A673 (cell line): ENCODE data around the gene ARHGAP21.
"Not testable (repeated sequence)": the region's sequence is repeated elsewhere in the genome, so short reads cannot be mapped to it uniquely, and the experiment has no call there.

Experiments used
- CTCF ChIP-seq: fragments of 300-800, 200-600 bp; sonication (generic); conservative IDR thresholded peaks from 2 replicates; pipeline ENCODE4 v1.5.1; 2017; ENCODE audit warnings: low read depth, mild to moderate bottlenecking, antibody characterized with exemption, low read length, moderate library complexity, mixed read lengths
- EZH2 ChIP-seq: fragments of 200-600 bp; sonication (generic); IDR thresholded peaks from 2 replicates; pipeline ENCODE4 v1.6.1; 2017; ENCODE audit warnings: borderline replicate concordance, low read depth, mild to moderate bottlenecking, mixed read lengths, antibody characterized with exemption, low read length; ENCODE audit not compliant: poor library complexity, severe bottlenecking

GRCh38 chr10:24658319-24658718 lies 65.4 kb downstream of the ARHGAP21 start:
- TF ChIP-seq CTCF, EZH2: not testable (repeated sequence)
